Lung (tissue), 12 donors: ENCODE results near the gene PCAT6. TPM values are rescaled to one million over a fixed set of nuclear protein-coding genes. Genes with fewer than 3 reads are reported as not detected.

Source experiments
- ATAC-seq: fragments of 200-7000 bp; cut with Tn5 transposase; one replicate; pipeline ENCODE4 v1.9.1; 2020; ENCODE audit warnings: moderate number of reproducible peaks; ENCODE audit not compliant: insufficient read depth, low FRiP score
- DNase-seq, 3 donors: peaks; one replicate each; pipeline ENCODE4 v3.0.0-alpha.2; 2013 to 2017
- H3K27ac ChIP-seq, 2 donors: one replicate each; pipeline ENCODE4 v1.5.1; 2013; ENCODE audit warnings: mild to moderate bottlenecking in 2 of 2, moderate library complexity in 2 of 2, control low read depth in 1 of 2, inconsistent platforms in 1 of 2, low read depth in 1 of 2, low read length in 1 of 2
- H3K27me3 ChIP-seq, 3 donors: one replicate each; pipeline ENCODE4 v1.5.1; 2013; ENCODE audit warnings: low read length in 2 of 3; ENCODE audit not compliant: control insufficient read depth in 3 of 3, insufficient read depth in 3 of 3
- H3K36me3 ChIP-seq, 4 donors: one replicate each; pipeline ENCODE4 v1.5.1; 2013; ENCODE audit warnings: low read length in 4 of 4, mild to moderate bottlenecking in 1 of 4, moderate library complexity in 1 of 4; ENCODE audit not compliant: control insufficient read depth in 4 of 4, insufficient read depth in 4 of 4
- H3K4me1 ChIP-seq, 5 donors: one replicate each; pipeline ENCODE4 v1.5.1; 2013; ENCODE audit warnings: low read length in 5 of 5, mild to moderate bottlenecking in 2 of 5, moderate library complexity in 1 of 5; ENCODE audit not compliant: control insufficient read depth in 5 of 5, insufficient read depth in 5 of 5
- H3K4me3 ChIP-seq: one replicate; pipeline ENCODE4 v1.5.1; 2013; ENCODE audit warnings: mild to moderate bottlenecking, control low read depth, moderate library complexity
- H3K9ac ChIP-seq, 2 donors: one replicate each; pipeline ENCODE4 v1.5.1; 2013; ENCODE audit warnings: low read length in 2 of 2, control low read depth in 1 of 2; ENCODE audit not compliant: insufficient read depth in 1 of 2
- H3K9me3 ChIP-seq, 4 donors: one replicate each; pipeline ENCODE4 v1.5.1; 2013; ENCODE audit warnings: low read length in 3 of 4, mild to moderate bottlenecking in 1 of 4, moderate library complexity in 1 of 4; ENCODE audit not compliant: control insufficient read depth in 4 of 4, insufficient read depth in 3 of 4
- CTCF ChIP-seq: IDR thresholded peaks from 2 replicates; pipeline ENCODE4 v1.5.1; 2012; ENCODE audit warnings: mild to moderate bottlenecking; ENCODE audit errors: control extremely low read depth, extremely low read depth
- WGBS, 2 donors: extraction: QIAGEN DNeasy Blood & Tissue Kit; methylation state at CpG; one replicate each; pipeline ENCODE4 v1.1.7; 2013; 5-methylcytosine and 5-hydroxymethylcytosine counted together
- polyA plus RNA-seq, 2 donors: library from polyadenylated mRNA; stranded (reverse); fragments of 200-250 nt; gene quantifications; one replicate each; pipeline ENCODE4 v1.2.1, GENCODE V29; 2013
- total RNA-seq, 2 donors: library from RNA; depleted of rRNA in 1 of 2; stranded (reverse); fragments of >200 nt in 1 of 2; gene quantifications; one replicate each; pipeline ENCODE4 v1.2.1, GENCODE V29; 2014 to 2021
- donor health status: control.
- donor health status: control.
- donor health status: Bipolar disorder and iron deficiency.
- donor health status: healthy.
- donor health status: DM: yes; HTN: yes; CAD: no.

The PCAT6 gene
- total and polyA plus RNA-seq, 4 donors = 0.84 to 1.8 (median 1.3) TPM; not detected in 1

- H3K27me3 ChIP-seq = no peaks in the 10 kb centered on the region
- H3K27ac ChIP-seq = no peak overlapping the region
- H3K36me3 ChIP-seq = peaks cover 0 to 2% (median 0%) of the 10 kb centered on the region in 4 donors
- WGBS, 2 donors = 96 to 97% methylated on average over 2 of the region's 2 CpGs
- ATAC-seq = no peak
- H3K9ac ChIP-seq = no peak overlapping the region
- H3K4me1 ChIP-seq = peaks cover 4 to 20% (median 10%) of the 10 kb centered on the region in 5 donors
- TF ChIP-seq CTCF = no peak
- no peak overlapping the region for H3K4me3 ChIP-seq
- no peaks in the 10 kb centered on the region for H3K9me3 ChIP-seq
- no peak for DNase-seq
Observed at GRCh38 chr1:202801175-202801574, 9.6 kb upstream of the PCAT6 start.

DNA sequence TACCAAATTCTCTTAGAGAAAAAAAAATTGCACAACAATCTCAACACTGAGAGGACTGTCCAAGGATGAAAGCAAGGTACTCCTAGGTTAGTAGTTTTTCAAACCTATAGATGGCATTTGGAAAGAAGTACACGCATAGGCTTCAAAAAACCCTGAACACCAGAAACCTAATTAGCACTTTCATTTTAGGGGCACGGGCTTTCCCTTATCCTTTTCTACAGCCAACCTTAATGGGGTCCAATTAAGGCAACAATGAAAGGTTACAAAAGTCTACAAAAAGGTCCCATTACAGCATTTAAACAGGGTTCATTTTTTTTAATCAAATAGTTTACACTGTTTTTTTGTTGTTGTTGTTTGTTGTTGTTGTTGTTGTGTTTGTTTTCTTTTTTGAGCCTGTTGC is 8.7 kb upstream of the PCAT6 start:
- Histone ChIP-seq H3K4me3 (no peak overlapping the region), H3K9me3 (no peaks in the 10 kb centered on the region), H3K9ac (no peak overlapping the region), H3K27me3 (no peaks in the 10 kb centered on the region), H3K27ac (no peak overlapping the region), H3K36me3 (peaks cover 0 to 2% (median 0%) of the 10 kb centered on the region in 4 donors), H3K4me1 (peaks cover 3 to 25% (median 13%) of the 10 kb centered on the region in 5 donors)
- ATAC-seq = no peak
- no peak for TF ChIP-seq CTCF
- 62 to 77% methylated on average over 2 of the region's 2 CpGs for WGBS, 2 donors
- DNase-seq = no peak

DNA sequence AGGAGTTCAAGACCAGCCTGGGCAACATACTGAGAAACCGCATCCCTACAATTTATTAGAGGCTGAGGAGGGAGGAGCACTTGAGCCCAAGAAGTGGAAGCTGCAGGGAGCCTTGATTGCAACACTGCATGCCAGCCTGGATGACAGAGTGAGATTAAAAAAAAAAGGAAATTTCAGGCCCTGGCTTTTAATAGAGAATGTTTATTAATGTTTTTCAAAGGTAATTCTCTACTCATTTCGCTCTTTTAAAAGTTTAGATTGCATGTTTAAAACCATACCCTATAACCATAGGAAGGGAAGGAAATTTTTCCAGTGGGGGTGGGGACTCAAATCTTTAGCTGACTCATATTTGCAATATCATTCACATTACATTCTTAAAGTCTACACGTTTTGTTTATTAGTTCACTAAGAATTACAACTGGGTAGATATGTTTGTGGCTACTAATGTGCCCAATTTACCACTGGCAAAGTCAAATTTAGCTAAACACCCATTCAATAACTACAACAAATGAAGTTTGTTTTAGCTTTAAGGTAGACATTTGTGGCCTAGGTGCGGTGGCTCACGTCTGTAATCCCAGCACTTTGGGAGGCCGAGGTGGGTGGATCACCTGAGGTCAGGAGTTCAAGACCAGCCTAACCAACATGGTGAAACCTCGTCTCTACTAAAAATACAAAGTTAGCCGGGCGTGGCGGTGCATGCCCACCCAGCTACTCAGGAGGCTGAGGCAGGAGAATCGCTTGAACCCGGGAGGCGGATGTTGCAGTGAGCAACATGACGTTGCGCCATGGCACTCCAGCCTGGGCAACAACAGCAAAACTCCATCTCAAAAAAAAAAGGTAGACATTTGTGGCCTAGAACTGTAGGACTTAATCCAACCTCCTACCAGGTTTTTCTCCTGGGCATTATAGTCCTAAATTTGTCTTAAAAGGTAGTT is 7.5 kb upstream of the PCAT6 start:
- Histone ChIP-seq H3K9me3 (no peaks in the 10 kb centered on the region), H3K4me3 (no peak overlapping the region), H3K27me3 (no peaks in the 10 kb centered on the region), H3K36me3 (peaks cover 0 to 2% (median 0%) of the 10 kb centered on the region in 4 donors), H3K9ac (no peak overlapping the region), H3K27ac (no peak overlapping the region), H3K4me1 (peaks cover 2 to 25% (median 13%) of the 10 kb centered on the region in 5 donors)
- DNase-seq (peak in 2 of 3 donors; percentile 7 to 33), ATAC-seq (no peak)
- TF ChIP-seq CTCF = no peak
- 64 to 71% methylated on average over 15 of the region's 15 CpGs for WGBS, 2 donors
